OCI-LY7 (cell line): ENCODE data around the gene MSANTD1. TPM values are rescaled to one million over a fixed set of nuclear protein-coding genes. Genes with fewer than 3 reads are reported as not detected.

Source experiments
- BruUV-seq: library from RNA; stranded (reverse); fragments of 400-500 nt; replicated peaks from 2 replicates; lab custom pipeline; 2021; lab: Mats Ljungman, UMichigan
- CTCF ChIA-PET: fragments of 300-600 bp; sonication (Branson Sonifier 250); formaldehyde crosslinking; loops from one replicate; lab custom pipeline; 2022; ENCODE audit warnings: antibody characterized with exemption; ENCODE audit not compliant: unreplicated experiment; lab: Charles Lee
- POLR2A ChIA-PET: fragments of 300-600 bp; sonication (Branson Sonifier 250); formaldehyde crosslinking; loops from one replicate; lab custom pipeline; 2022; ENCODE audit warnings: antibody characterized with exemption; lab: Charles Lee
- DNase-seq: peaks from one replicate; pipeline ENCODE4 v3.0.0-alpha.2; 2015; ENCODE audit warnings: low spot score
- H2AFZ ChIP-seq: fragments of 200-600 bp; sonication (generic), shearing (Covaris generic); 2 replicates; pipeline ENCODE4 v1.6.1; 2014; ENCODE audit warnings: mild to moderate bottlenecking, antibody characterized with exemption, low read length, moderate library complexity
- H3K27ac ChIP-seq: fragments of 200-600 bp; sonication (generic); 2 replicates; pipeline ENCODE4 v1.5.1; 2014; ENCODE audit warnings: mixed run types, low read depth, mild to moderate bottlenecking, moderate library complexity, low read length, inconsistent platforms; ENCODE audit not compliant: poor library complexity, severe bottlenecking
- H3K36me3 ChIP-seq: fragments of 200-600 bp; sonication (generic); 2 replicates; pipeline ENCODE4 v1.6.1; 2014; ENCODE audit warnings: mild to moderate bottlenecking, antibody characterized with exemption, low read length, moderate library complexity, mixed read lengths; ENCODE audit not compliant: insufficient read depth
- H3K4me1 ChIP-seq: fragments of 200-600 bp; sonication (generic); 2 replicates; pipeline ENCODE4 v1.5.1; 2014; ENCODE audit warnings: mild to moderate bottlenecking, low read length; ENCODE audit not compliant: insufficient read depth, poor library complexity, severe bottlenecking
- H3K4me2 ChIP-seq: fragments of 200-600 bp; sonication (generic); 2 replicates; pipeline ENCODE4 v1.6.1; 2014; ENCODE audit warnings: mild to moderate bottlenecking, low read length
- H3K4me3 ChIP-seq: fragments of 200-600 bp; sonication (generic); 2 replicates; pipeline ENCODE4 v1.5.1; 2014; ENCODE audit warnings: mild to moderate bottlenecking, low read depth, low read length; ENCODE audit not compliant: poor library complexity, severe bottlenecking
- H3K79me2 ChIP-seq: fragments of 200-600 bp; sonication (generic); 2 replicates; pipeline ENCODE4 v1.6.1; 2016; ENCODE audit warnings: low read depth, mild to moderate bottlenecking, low read length, moderate library complexity, mixed read lengths; ENCODE audit not compliant: insufficient read depth
- H3K9me2 ChIP-seq: fragments of 200-600 bp; sonication (generic); 2 replicates; pipeline ENCODE4 v1.6.1; 2016; ENCODE audit warnings: mild to moderate bottlenecking, low read length, mixed read lengths; ENCODE audit not compliant: insufficient read depth
- H3K9me3 ChIP-seq: fragments of 200-600 bp; sonication (generic); 2 replicates; pipeline ENCODE4 v1.6.1; 2014; ENCODE audit warnings: mild to moderate bottlenecking, mixed run types, low read length, mixed read lengths
- H4K20me1 ChIP-seq: fragments of 200-600 bp; sonication (generic); 2 replicates; pipeline ENCODE4 v1.6.1; 2014; ENCODE audit warnings: mild to moderate bottlenecking, antibody characterized with exemption, low read length, moderate library complexity, mixed read lengths; ENCODE audit not compliant: insufficient read depth
- CTCF ChIP-seq: fragments of 200-600 bp; sonication (generic); conservative IDR thresholded peaks from 2 replicates; pipeline ENCODE4 v1.5.1; 2014; ENCODE audit warnings: mild to moderate bottlenecking, antibody characterized with exemption, low read length, moderate library complexity, mixed read lengths
- EZH2phosphoT487 ChIP-seq: fragments of 200-600 bp; sonication (generic); IDR thresholded peaks from 2 replicates; pipeline ENCODE4 v1.6.1; 2018; ENCODE audit warnings: low read depth, borderline replicate concordance, mild to moderate bottlenecking, mixed run types, antibody characterized with exemption, low read length, moderate library complexity, mixed read lengths
- intact Hi-C: fragments of 100-400 bp; cut with micrococcal nuclease; formaldehyde crosslinking; loops from one replicate; pipeline ENCODE4 v1.10.0; 2022; ENCODE audit not compliant: unreplicated experiment
- total RNA-seq, 2 experiments: library from RNA; depleted of rRNA in 1 of 2; stranded (reverse); fragments of >200 nt in 1 of 2; shearing (Covaris generic) in 1 of 2; gene quantifications; 2 replicates each; pipeline ENCODE4 v1.2.3, GENCODE V29; 2014 to 2022

Gene MSANTD1
- total RNA-seq, 2 experiments from 2014 or later = 0.13 to 1.0 TPM

- Histone ChIP-seq H3K9me2 (no peaks in the 10 kb centered on the region), H3K36me3 (no peaks in the 10 kb centered on the region), H3K4me2 (no peak overlapping the region), H3K4me3 (no peak overlapping the region), H2AFZ (no peak overlapping the region), H3K79me2 (no peaks in the 10 kb centered on the region), H3K27ac (no peak overlapping the region), H3K4me1 (no peaks in the 10 kb centered on the region), H4K20me1 (no peaks in the 10 kb centered on the region), H3K9me3 (no peaks in the 10 kb centered on the region)
- no TSS peak for BruUV-seq
- intact Hi-C loops = loop anchor here (5.0 kb wide), 1 partner anchor 68 kb away; no protein-coding TSS in a partner anchor
- TF ChIP-seq EZH2phosphoT487 (no peak), CTCF (no peak)
- no peak for DNase-seq
- CTCF ChIA-PET = no interaction called here
- POLR2A ChIA-PET = no interaction called here
Observed at GRCh38 chr4:3263876-3264193, 14.9 kb downstream of the MSANTD1 start.

GRCh38 chr4:3266076-3266475 is 17.1 kb downstream of the MSANTD1 start:
- no peaks in the 10 kb centered on the region for H3K9me2 ChIP-seq
- H3K4me1 ChIP-seq = no peaks in the 10 kb centered on the region
- no peak overlapping the region for H3K4me2 ChIP-seq
- no peaks in the 10 kb centered on the region for H3K9me3 ChIP-seq
- no peak overlapping the region for H3K4me3 ChIP-seq
- intact Hi-C loops = no loop called here
- BruUV-seq = no TSS peak
- H3K79me2 ChIP-seq = no peaks in the 10 kb centered on the region
- H2AFZ ChIP-seq = no peak overlapping the region
- CTCF ChIA-PET = no interaction called here
- POLR2A ChIA-PET = interaction anchor here (0.6 kb wide), 1 partner anchor 91 kb away, joined by 3 read pairs; no protein-coding TSS in a partner anchor
- no peak for TF ChIP-seq EZH2phosphoT487
- TF ChIP-seq CTCF = no peak
- no peaks in the 10 kb centered on the region for H4K20me1 ChIP-seq
- no peak overlapping the region for H3K27ac ChIP-seq
- DNase-seq = no peak
- no peaks in the 10 kb centered on the region for H3K36me3 ChIP-seq

- Histone ChIP-seq H4K20me1 (no peaks in the 10 kb centered on the region), H3K79me2 (no peaks in the 10 kb centered on the region), H3K4me1 (no peaks in the 10 kb centered on the region), H2AFZ (no peak overlapping the region), H3K9me2 (no peaks in the 10 kb centered on the region), H3K4me2 (no peak overlapping the region), H3K27ac (no peak overlapping the region), H3K36me3 (no peaks in the 10 kb centered on the region), H3K4me3 (no peak overlapping the region), H3K9me3 (no peaks in the 10 kb centered on the region)
- no peak for DNase-seq
- POLR2A ChIA-PET = no interaction called here
- TF ChIP-seq CTCF (no peak), EZH2phosphoT487 (no peak)
- BruUV-seq = no TSS peak
- CTCF ChIA-PET = interaction anchor here (0.6 kb wide), 1 partner anchor 191 kb away, joined by 5 read pairs; no protein-coding TSS in a partner anchor
- intact Hi-C loops = no loop called here
Observed at GRCh38 chr4:3267576-3268394, 18.8 kb downstream of the MSANTD1 start.
